Esophagus squamous epithelium (tissue), 5 donors: ENCODE data around the gene SLC9B1. TPM values are rescaled to one million over a fixed set of nuclear protein-coding genes. Genes with fewer than 3 reads are reported as not detected.

Experiments used
- DNase-seq: peaks from one replicate; lab custom pipeline; 2025; lab: John Stamatoyannopoulos, UW
- H3K27ac ChIP-seq, 4 donors: fragments of 200-600 bp; sonication (generic); one replicate each; pipeline ENCODE4 v1.5.1; 2016 to 2019; ENCODE audit warnings: mild to moderate bottlenecking in 1 of 4
- H3K27me3 ChIP-seq, 4 donors: fragments of 200-600 bp; sonication (generic); 1 replicate in 3 of 4; 2 replicates in 1 of 4; pipeline versions ENCODE4 v1.5.1 to v1.6.0; 2017 to 2021; ENCODE audit warnings: antibody characterized with exemption in 1 of 4
- H3K36me3 ChIP-seq, 3 donors: fragments of 200-600 bp; sonication (generic); one replicate each; pipeline ENCODE4 v1.5.1; 2016 to 2019
- H3K4me1 ChIP-seq, 3 donors: fragments of 200-600 bp; sonication (generic); one replicate each; pipeline ENCODE4 v1.5.1; 2017 to 2019
- H3K4me3 ChIP-seq, 4 donors: fragments of 200-600 bp; sonication (generic); 1 replicate in 3 of 4; 2 replicates in 1 of 4; pipeline ENCODE4 v1.5.1; 2016 to 2019; ENCODE audit warnings: mild to moderate bottlenecking in 2 of 4, moderate library complexity in 1 of 4
- H3K9me3 ChIP-seq, 3 donors: fragments of 200-600 bp; sonication (generic); one replicate each; pipeline ENCODE4 v1.5.1; 2016 to 2019
- CTCF ChIP-seq, 6 experiments: fragments of 450-650 bp in 4 of 6; fragments of 200-600 bp in 2 of 6; sonication (generic) in 2 of 6; IDR thresholded peaks; one replicate each; pipeline ENCODE4 v1.5.1; 2016 to 2019; ENCODE audit warnings: antibody characterized with exemption in 6 of 6, mild to moderate bottlenecking in 4 of 6, moderate library complexity in 4 of 6
- POLR2A ChIP-seq, 4 donors: fragments of 450-650 bp; IDR thresholded peaks; one replicate each; pipeline ENCODE4 v1.6.1; 2017; ENCODE audit warnings: antibody characterized with exemption in 4 of 4, mild to moderate bottlenecking in 4 of 4, moderate library complexity in 3 of 4
- WGBS, 2 donors: methylation state at CpG; one replicate each; pipeline ENCODE4 v1.1.5; 2018; 5-methylcytosine and 5-hydroxymethylcytosine counted together
- intact Hi-C: fragments of 100-400 bp; cut with DNase I; formaldehyde crosslinking; loops from one replicate; pipeline ENCODE4 v1.15.0; 2022
- total RNA-seq, 4 donors: library from RNA; depleted of rRNA; stranded (reverse); fragments of >200 nt; gene quantifications; one replicate each; pipeline ENCODE4 v1.1.0, GENCODE V29; 2016
- donor health status: DM: yes; HTN: yes; CAD: no.

Gene SLC9B1
- total RNA-seq, 4 donors from 2014 or later = 0.49 to 0.76 TPM; not detected in 2

- WGBS, 2 donors = 73 to 100% methylated on average over 2 to 4 of the region's 4 CpGs
- peaks cover 0 to 17% (median 10%) of the 10 kb centered on the region in 3 donors for H3K4me1 ChIP-seq
- H3K27me3 ChIP-seq = no peaks in the 10 kb centered on the region
- H3K4me3 ChIP-seq = no peak overlapping the region
- no peak for DNase-seq
- no peak for TF ChIP-seq POLR2A (IDR thresholded peaks at IDR 0.05)
- no peak for TF ChIP-seq CTCF (IDR thresholded peaks at IDR 0.05)
- H3K9me3 ChIP-seq = no peaks in the 10 kb centered on the region
- peak overlapping the region in 3 of 4 donors; percentile 51 to 77 (median 53) for H3K27ac ChIP-seq
- intact Hi-C loops = loop anchor here (5.0 kb wide), 1 partner anchor 664 kb away; the partner anchor contains the start of gene SLC39A8
- no peaks in the 10 kb centered on the region for H3K36me3 ChIP-seq
Observed at GRCh38 chr4:103011378-103012025, 8.0 kb downstream of the SLC9B1 start.

- no peak for DNase-seq
- Histone ChIP-seq H3K4me3 (no peak overlapping the region), H3K27me3 (no peaks in the 10 kb centered on the region), H3K9me3 (no peaks in the 10 kb centered on the region), H3K36me3 (no peaks in the 10 kb centered on the region), H3K27ac (peak overlapping the region in 1 of 4 donors; percentile 51), H3K4me1 (peaks cover 0 to 17% (median 10%) of the 10 kb centered on the region in 3 donors)
- TF ChIP-seq POLR2A (IDR thresholded peaks at IDR 0.05) (no peak), CTCF (IDR thresholded peaks at IDR 0.05) (no peak)
- intact Hi-C loops = loop anchor here (5.0 kb wide), 1 partner anchor 664 kb away; the partner anchor contains the start of gene SLC39A8
- 88 to 100% methylated on average over 1 of the region's 1 CpG for WGBS, 2 donors
Observed at GRCh38 chr4:103010804-103011203, 8.7 kb downstream of the SLC9B1 start.

GRCh38 chr4:103008875-103009729 lies 10.4 kb downstream of the SLC9B1 start:
- Histone ChIP-seq H3K36me3 (no peaks in the 10 kb centered on the region), H3K27ac (no peak overlapping the region), H3K4me3 (no peak overlapping the region), H3K9me3 (no peaks in the 10 kb centered on the region), H3K4me1 (peaks cover 0 to 17% (median 10%) of the 10 kb centered on the region in 3 donors), H3K27me3 (no peaks in the 10 kb centered on the region)
- 73 to 75% methylated on average over 15 of the region's 15 CpGs for WGBS, 2 donors
- DNase-seq = no peak
- intact Hi-C loops = loop anchor here (5.0 to 10.0 kb wide), 2 partner anchors 392 to 564 kb away; no protein-coding TSS in a partner anchor
- TF ChIP-seq POLR2A (IDR thresholded peaks at IDR 0.05) (no peak), CTCF (IDR thresholded peaks at IDR 0.05) (peak; percentile 30 to 74 (median 58))

GRCh38 chr4:103002551-103002950 lies 17.0 kb downstream of the SLC9B1 start:
- intact Hi-C loops = loop anchor here (10.0 kb wide), 1 partner anchor 558 kb away; no protein-coding TSS in a partner anchor
- Histone ChIP-seq H3K27me3 (no peaks in the 10 kb centered on the region), H3K27ac (no peak overlapping the region), H3K4me1 (no peaks in the 10 kb centered on the region), H3K9me3 (no peaks in the 10 kb centered on the region), H3K4me3 (no peak overlapping the region), H3K36me3 (no peaks in the 10 kb centered on the region)
- 64 to 66% methylated on average over 2 of the region's 2 CpGs for WGBS, 2 donors
- DNase-seq = no peak
- TF ChIP-seq POLR2A (IDR thresholded peaks at IDR 0.05) = no peak
- TF ChIP-seq CTCF (IDR thresholded peaks at IDR 0.05) = no peak
